GM12878 (cell line): ENCODE data around the gene SPSB3. TPM values are rescaled to one million over a fixed set of nuclear protein-coding genes. Genes with fewer than 3 reads are reported as not detected.

ENCODE experiments used
- ATAC-seq: fragments of 200-7000 bp; cut with Tn5 transposase; 3 replicates; pipeline ENCODE4 v1.9.1; 2020; ENCODE audit warnings: mild to moderate bottlenecking, moderate library complexity
- BruUV-seq: library from RNA; stranded (reverse); fragments of 400-500 nt; replicated peaks from 2 replicates; lab custom pipeline; 2021; lab: Mats Ljungman, UMichigan
- CTCF ChIA-PET: fragments of 300-600 bp; sonication (Branson Sonifier 250); formaldehyde crosslinking; extraction: SDS; loops from one replicate; lab custom pipeline; 2021; ENCODE audit warnings: inconsistent platforms; lab: Yijun Ruan, JAX
- POLR2A ChIA-PET: fragments of 350-600 bp; formaldehyde crosslinking; extraction: SDS; loops from one replicate; lab custom pipeline; 2021; ENCODE audit warnings: inconsistent platforms; lab: Charles Lee
- RAD21 ChIA-PET: fragments of 300-600 bp; sonication (Branson Sonifier 250); formaldehyde crosslinking; loops from one replicate; lab custom pipeline; 2023; ENCODE audit warnings: antibody characterized with exemption; ENCODE audit not compliant: unreplicated experiment; lab: Charles Lee
- SMC1A ChIA-PET: fragments of 300-600 bp; sonication (Branson Sonifier 250); formaldehyde crosslinking; loops from one replicate; lab custom pipeline; 2023; ENCODE audit not compliant: unreplicated experiment, uncharacterized antibody; lab: Charles Lee
- DNase-seq: peaks from one replicate; pipeline ENCODE4 v3.0.0-alpha.2; 2011; ENCODE audit warnings: low read depth, low spot score
- FAIRE-seq: peaks from 3 replicates; lab custom pipeline; 2011; peaks lifted over from hg19 to GRCh38; lab: Jason Lieb, UNC
- H2AFZ ChIP-seq: 2 replicates; pipeline ENCODE4 v1.6.0; 2011; ENCODE audit warnings: low read depth, low read length, control low read depth; ENCODE audit not compliant: control insufficient read depth
- H3K27ac ChIP-seq: 2 replicates; pipeline ENCODE4 v1.5.1; 2011; ENCODE audit warnings: control low read depth; ENCODE audit not compliant: control insufficient read depth, insufficient read depth
- H3K27me3 ChIP-seq, 2 experiments: replicated peaks in 1 of 2; 2 replicates each; pipeline versions ENCODE4 v1.6.0 to v1.6.1; 2011; ENCODE audit warnings: low read length in 1 of 2; ENCODE audit not compliant: control insufficient read depth in 2 of 2, insufficient read depth in 2 of 2
- H3K36me3 ChIP-seq, 2 experiments: 2 replicates each; pipeline ENCODE4 v1.5.1; 2011; ENCODE audit warnings: low read length in 1 of 2; ENCODE audit not compliant: control insufficient read depth in 2 of 2, insufficient read depth in 2 of 2
- H3K4me1 ChIP-seq: 2 replicates; pipeline ENCODE4 v1.6.1; 2011; ENCODE audit warnings: mild to moderate bottlenecking, low read length, moderate library complexity, mixed read lengths; ENCODE audit not compliant: control insufficient read depth, insufficient read depth
- H3K4me2 ChIP-seq: 2 replicates; pipeline ENCODE4 v1.6.0; 2011; ENCODE audit warnings: control low read depth; ENCODE audit not compliant: control insufficient read depth, insufficient read depth
- H3K4me3 ChIP-seq: fragments of 200-600 bp; sonication (generic); 2 replicates; pipeline ENCODE4 v1.5.1; 2016
- H3K79me2 ChIP-seq: 2 replicates; pipeline ENCODE4 v1.6.0; 2011; ENCODE audit warnings: low read length; ENCODE audit not compliant: control insufficient read depth, insufficient read depth
- H3K9ac ChIP-seq: 2 replicates; pipeline ENCODE4 v1.8.0; 2011; ENCODE audit warnings: low read length, control low read depth, mixed read lengths; ENCODE audit not compliant: control insufficient read depth, insufficient read depth
- H3K9me3 ChIP-seq: replicated peaks from 3 replicates; pipeline ENCODE4 v1.5.1; 2011; ENCODE audit warnings: mild to moderate bottlenecking, low read length; ENCODE audit not compliant: control insufficient read depth, insufficient read depth
- H4K20me1 ChIP-seq: 2 replicates; pipeline ENCODE4 v1.6.0; 2011; ENCODE audit not compliant: control insufficient read depth, insufficient read depth
- BACH1 ChIP-seq: fragments of 450-650 bp; IDR thresholded peaks from 2 replicates; pipeline ENCODE4 v1.6.1; 2017; ENCODE audit warnings: mild to moderate bottlenecking, borderline replicate concordance
- BHLHE40 ChIP-seq, 2 experiments: fragments of 450-650 bp in 1 of 2; IDR thresholded peaks; 2 replicates each; pipeline ENCODE4 v1.6.1; 2011 to 2017; ENCODE audit warnings: low read depth in 2 of 2, borderline replicate concordance in 1 of 2, improper control_type of control experiment in 1 of 2, low read length in 1 of 2, mild to moderate bottlenecking in 1 of 2
- EP300 ChIP-seq, 2 experiments: fragments of 150-350 bp in 1 of 2; IDR thresholded peaks; 2 replicates each; pipeline ENCODE4 v1.6.1; 2011 to 2012; ENCODE audit warnings: low read depth in 2 of 2, low read length in 2 of 2, borderline replicate concordance in 1 of 2, improper control_type of control experiment in 1 of 2, inconsistent platforms in 1 of 2; ENCODE audit not compliant: control insufficient read depth in 1 of 2
- FOXK2 ChIP-seq: fragments of 450-650 bp; IDR thresholded peaks from 2 replicates; pipeline ENCODE4 v1.6.1; 2017; ENCODE audit warnings: mild to moderate bottlenecking, moderate library complexity
- KAT2A ChIP-seq: conservative IDR thresholded peaks from 2 replicates; pipeline ENCODE4 v1.6.1; 2011; ENCODE audit warnings: low read depth, low read length; ENCODE audit not compliant: control insufficient read depth
- MTA3 ChIP-seq: IDR thresholded peaks from 2 replicates; pipeline ENCODE4 v1.6.1; 2012; ENCODE audit warnings: low read length, inconsistent platforms, borderline replicate concordance
- NBN ChIP-seq: fragments of 450-650 bp; IDR thresholded peaks from 2 replicates; pipeline ENCODE4 v1.6.1; 2016
- RCOR1 ChIP-seq: conservative IDR thresholded peaks from 2 replicates; pipeline ENCODE4 v1.6.1; 2012; ENCODE audit warnings: low read depth, low read length, improper control_type of control experiment
- USF1 ChIP-seq: IDR thresholded peaks from 2 replicates; pipeline ENCODE4 v1.6.1; 2011; ENCODE audit warnings: borderline replicate concordance, low read depth, mild to moderate bottlenecking, moderate library complexity, mixed read lengths, low read length; ENCODE audit not compliant: insufficient read depth; ENCODE audit errors: extremely low read length
- WGBS: methylation state at CpG from one replicate; pipeline ENCODE4 v1.1.6; 2016; ENCODE audit warnings: low lambda C conversion rate; ENCODE audit not compliant: insufficient replicate concordance, insufficient coverage; ENCODE audit errors: missing lambda C conversion rate; 5-methylcytosine and 5-hydroxymethylcytosine counted together
- in situ Hi-C: fragments of 300-500 bp; cut with MboI; formaldehyde crosslinking; loops from 9 replicates; pipeline ENCODE4 v1.14.3; 2018; ENCODE audit warnings: mixed read lengths
- intact Hi-C: fragments of 100-400 bp; cut with micrococcal nuclease; formaldehyde crosslinking; loops from one replicate; pipeline ENCODE4 v1.14.2; 2022; ENCODE audit not compliant: unreplicated experiment
- polyA plus RNA-seq, 11 experiments: library from polyadenylated mRNA; depleted of rRNA in 4 of 11; unstranded in 6 of 11; stranded (reverse) in 5 of 11; fragments of >200 nt; fragmentation: Nextera tagmentation in 4 of 11; fragmentation: Illumina TruSeq in 1 of 11; extraction: Ambion mirVana in 4 of 11; extraction: Trizol in 1 of 11; gene quantifications; 1 replicate in 1 of 11; 2 replicates in 10 of 11; pipeline versions ENCODE4 v1.2.1 to v1.2.3, GENCODE V29; 2011 to 2016; ENCODE audit warnings: inconsistent platforms in 2 of 11, missing spikeins in 2 of 11, low read depth in 1 of 11
- total RNA-seq, 4 experiments: library from RNA; depleted of rRNA in 3 of 4; stranded (reverse); fragments of >200 nt in 3 of 4; fragmentation: Illumina TruSeq in 1 of 4; extraction: Trizol in 1 of 4; gene quantifications; 2 replicates each; pipeline versions ENCODE4 v1.2.1 to v1.2.3, GENCODE V29; 2013 to 2021

The SPSB3 gene
- total and polyA plus RNA-seq, 10 of the 15 experiments (the other 5 are each of a cell fraction or from before 2014, with no cell fraction given): 0.31 to 26.9 (median 14.0) TPM

- ChIA-PET POLR2A (no interaction called here), SMC1A (no interaction called here), CTCF (no interaction called here), RAD21 (no interaction called here)
- no TSS peak for BruUV-seq
- H3K27me3 ChIP-seq: no peaks in the 10 kb centered on the region
- no peaks in the 10 kb centered on the region for H4K20me1 ChIP-seq
- H3K4me2 ChIP-seq: no peak within 1 kb of the TSS
- 87% methylated on average over 22 of the region's 28 CpGs for WGBS
- H3K9ac ChIP-seq: no peak within 1 kb of the TSS
- H3K9me3 ChIP-seq: no peaks in the 10 kb centered on the region; the same call in 2 of the 3 replicates
- H3K27ac ChIP-seq: no peak within 1 kb of the TSS
- intact Hi-C loops: no loop called here
- TF ChIP-seq NBN (no peak), EP300 (IDR thresholded peaks at IDR 0.05; ENCODE audit: borderline replicate concordance in 1 of 2, control insufficient read depth in 1 of 2, low read depth in 2 of 2, low read length in 2 of 2) (no peak), MTA3 (no peak), BHLHE40 (IDR thresholded peaks at IDR 0.05; ENCODE audit: borderline replicate concordance in 1 of 2, low read depth in 2 of 2, low read length in 1 of 2) (no peak)
- H3K36me3 ChIP-seq: peaks cover 0 to 7% of the 10 kb centered on the region in 2 experiments; a peak in 3 of 4 replicates
- no peaks in the 10 kb centered on the region for H3K4me1 ChIP-seq
- H2AFZ ChIP-seq: no peak within 1 kb of the TSS
- H3K79me2 ChIP-seq: no peaks in the 10 kb centered on the region
- no peak for DNase-seq
- no peak within 1 kb of the TSS for H3K4me3 ChIP-seq
- no peak for ATAC-seq
- in situ Hi-C loops: no loop called here
- FAIRE-seq: no peak
Measured at GRCh38 chr16:1793578-1794220, 11.3 kb upstream of the SPSB3 start, which contains the start of gene IGFALS. Gene IGFALS (minus strand): TSS chr16:1793705. CDS start chr16:1793652, 53 bp downstream.

- BruUV-seq: no TSS peak
- Histone ChIP-seq H3K36me3 (peaks cover 0 to 7% of the 10 kb centered on the region in 2 experiments; a peak in 3 of 4 replicates), H3K4me1 (no peaks in the 10 kb centered on the region), H3K4me2 (no peak overlapping the region), H3K9ac (no peak overlapping the region), H2AFZ (no peak overlapping the region), H3K27me3 (no peaks in the 10 kb centered on the region), H3K27ac (no peak overlapping the region), H3K79me2 (no peaks in the 10 kb centered on the region), H3K9me3 (no peaks in the 10 kb centered on the region; the same call in 2 of the 3 replicates), H4K20me1 (no peaks in the 10 kb centered on the region), H3K4me3 (no peak overlapping the region)
- in situ Hi-C loops: no loop called here
- intact Hi-C loops: no loop called here
- ATAC-seq (no peak), DNase-seq (no peak), FAIRE-seq (no peak)
- WGBS: 94% methylated on average over 33 of the region's 33 CpGs
- ChIA-PET POLR2A (no interaction called here), SMC1A (no interaction called here), CTCF (no interaction called here), RAD21 (no interaction called here)
- TF ChIP-seq KAT2A (no peak), BACH1 (no peak), USF1 (no peak), FOXK2 (no peak), RCOR1 (no peak)
Measured at GRCh38 chr16:1792836-1793577, 10.6 kb upstream of the SPSB3 start.
